NCI-H510A treated with DMSO at 0.1 percent for 48 hours (cell line): ENCODE data around the gene PROSER1.
"Not testable (repeated sequence)": the region's sequence is repeated elsewhere in the genome, so short reads cannot be mapped to it uniquely, and the experiment has no call there.

ENCODE experiments used
- DNase-seq: peaks from one replicate; lab custom pipeline; 2025; lab: John Stamatoyannopoulos, UW

PROSER1 gene

DNA sequence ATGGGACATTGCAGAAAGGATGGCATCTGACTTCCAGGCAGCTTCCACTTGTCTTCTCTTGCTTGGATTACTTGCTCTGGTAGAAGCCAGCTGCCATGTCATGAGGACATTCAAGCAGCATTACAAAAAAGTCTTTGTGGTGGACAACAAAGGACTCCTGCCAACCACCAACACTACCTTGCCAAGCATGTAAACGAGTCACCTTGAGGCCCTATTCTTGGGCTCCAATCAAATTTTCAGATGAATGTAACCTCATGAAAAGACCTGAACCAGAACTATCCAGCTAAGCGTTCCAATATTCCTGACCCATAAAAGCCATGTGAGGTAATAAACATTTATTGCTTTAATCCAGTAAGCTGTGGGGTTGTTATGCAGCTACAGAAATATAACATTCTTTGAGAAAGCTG is 12.5 kb downstream of the PROSER1 start:
- DNase-seq = no peak

- DNase-seq = peak; percentile 20
Measured at GRCh38 chr13:39023761-39024160, 14.1 kb downstream of the PROSER1 start.

DNA sequence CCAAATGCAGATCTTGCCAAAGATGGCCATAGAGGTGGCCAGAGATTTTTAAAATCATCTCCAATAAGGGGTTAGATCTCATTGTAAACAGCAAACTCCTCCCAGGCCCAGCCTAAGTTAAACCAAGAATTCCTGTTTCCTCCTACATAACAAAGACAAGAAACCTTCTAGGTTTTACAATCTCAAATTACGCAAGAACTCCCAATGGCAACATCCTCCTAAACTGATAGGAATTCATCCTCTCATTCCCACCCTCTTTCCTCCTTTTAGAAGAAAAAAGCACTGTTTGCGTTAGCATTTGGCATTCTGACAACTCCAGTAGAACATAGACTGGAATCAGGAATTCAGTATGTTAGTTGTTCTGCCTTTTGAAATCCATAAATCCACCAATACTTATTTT is 14.6 kb downstream of the PROSER1 start:
- no peak for DNase-seq

DNA sequence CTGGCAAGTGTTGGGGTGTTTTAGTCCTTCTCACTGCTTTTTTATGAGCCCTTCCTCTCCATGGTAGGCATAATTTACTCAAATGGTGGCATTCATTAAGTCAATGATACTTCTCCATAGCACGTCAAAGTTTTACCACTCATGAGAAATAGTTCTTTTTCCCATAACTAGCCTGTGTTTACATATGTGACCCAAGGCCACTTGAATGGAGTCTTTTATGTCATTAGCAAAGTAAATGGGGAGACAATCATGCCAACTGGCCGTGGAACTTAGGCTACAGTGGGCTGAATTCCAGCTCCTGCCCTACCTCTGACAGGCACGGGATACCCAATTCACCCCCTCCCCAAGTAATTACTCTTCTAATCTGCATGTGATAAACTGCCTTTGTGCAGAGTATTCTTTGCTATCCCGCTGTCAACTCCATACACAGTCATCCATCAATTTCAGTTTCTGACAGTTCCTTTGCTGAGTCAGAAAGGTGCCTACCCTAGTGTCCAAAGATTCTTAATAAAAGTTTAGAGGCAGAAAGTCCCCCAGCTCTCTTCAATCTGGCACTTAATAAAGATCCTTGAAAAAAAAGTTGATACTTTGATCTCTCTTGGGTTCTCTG is 16.9 kb downstream of the PROSER1 start:
- DNase-seq = no peak

DNA sequence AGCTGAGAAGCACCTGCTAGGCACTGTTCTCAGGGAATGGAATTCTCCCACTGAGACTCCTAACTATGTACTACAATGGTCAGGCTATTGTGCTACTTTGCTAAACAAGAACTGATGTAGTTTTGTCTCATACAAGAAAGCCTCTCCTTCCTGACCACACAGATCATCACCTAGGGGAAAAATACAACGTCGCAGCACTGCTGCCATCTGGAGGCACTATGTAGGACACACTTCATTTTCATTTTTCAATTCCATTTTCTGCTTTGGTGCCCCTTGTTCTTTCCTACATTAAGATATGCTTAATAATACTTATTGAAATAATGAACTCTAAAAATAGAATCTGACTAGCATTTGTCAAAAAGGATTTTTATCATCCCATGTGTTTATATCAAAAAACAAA is 21.1 kb downstream of the PROSER1 start:
- DNase-seq = no peak

DNA sequence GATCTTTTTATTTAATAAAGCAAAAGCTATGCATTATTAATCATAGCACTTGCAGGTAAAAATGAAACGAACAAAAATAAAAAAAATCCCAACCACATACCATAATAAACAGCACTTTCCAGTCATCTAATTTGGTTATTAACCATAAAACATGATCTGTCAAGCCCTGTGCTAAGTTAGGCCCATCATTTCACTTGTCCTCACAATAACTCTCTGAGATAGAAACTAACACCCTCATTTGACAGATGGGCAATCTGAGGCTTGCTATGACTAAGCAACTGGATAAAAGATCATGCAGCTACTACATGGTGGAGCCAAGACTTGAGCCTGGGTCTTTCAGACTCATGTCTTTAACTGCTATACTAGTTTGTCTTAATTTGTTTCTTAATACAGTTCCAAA is 21.8 kb downstream of the PROSER1 start:
- DNase-seq = no peak

DNA sequence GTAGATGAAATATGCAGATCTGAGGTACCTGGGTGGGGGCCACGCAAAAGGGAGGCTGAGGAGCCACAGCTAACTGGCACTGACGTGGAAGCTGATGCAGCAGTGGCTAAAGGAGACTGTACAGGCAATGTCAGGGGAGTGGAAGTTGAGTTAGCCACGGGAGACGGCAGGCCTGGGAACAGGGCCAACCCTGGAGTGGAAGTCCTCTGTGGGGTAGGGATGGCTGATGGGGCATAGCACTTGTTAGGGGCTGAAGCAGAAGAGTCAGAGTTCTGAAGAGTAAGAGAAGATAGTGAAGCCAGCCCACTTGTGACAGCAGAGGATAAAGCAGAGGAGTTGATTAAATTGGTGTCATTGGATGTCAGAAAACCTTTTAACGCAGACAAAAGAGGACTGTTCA is 24.4 kb downstream of the PROSER1 start:
- no peak for DNase-seq

- no peak for DNase-seq
Measured at GRCh38 chr13:39012608-39013007, 25.3 kb downstream of the PROSER1 start.

- DNase-seq = not testable (repeated sequence)
Measured at GRCh38 chr13:39006371-39007111, 31.3 kb downstream of the PROSER1 start.

DNA sequence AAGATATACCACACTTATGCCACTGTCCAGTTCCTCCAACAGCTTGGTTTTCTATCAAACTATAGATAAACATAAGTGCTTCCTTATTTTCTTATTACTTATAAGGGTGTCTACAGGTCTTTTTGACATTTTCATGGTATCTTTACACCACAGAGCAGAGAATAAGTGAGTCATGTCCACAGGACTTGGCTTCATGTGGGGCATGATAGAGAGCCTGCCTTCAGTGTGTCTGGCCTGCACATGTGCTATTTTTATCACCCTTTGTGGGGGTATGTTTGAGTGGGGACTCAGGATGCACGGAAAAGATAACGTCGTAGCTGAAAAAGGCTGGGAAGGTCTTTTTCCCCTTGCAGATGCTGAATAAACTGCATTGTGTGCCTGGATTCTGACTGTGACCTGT is 39.1 kb downstream of the PROSER1 start:
- DNase-seq = no peak

GRCh38 chr13:38993381-38993780 is 44.5 kb downstream of the PROSER1 start:
- DNase-seq = no peak

- no peak for DNase-seq
Measured at GRCh38 chr13:38990693-38991092, 47.2 kb downstream of the PROSER1 start, which contains the start of gene STOML3. Gene STOML3, minus strand, starts transcription at chr13:38990831. Its CDS starts 110 bp downstream, at chr13:38990721.

DNA sequence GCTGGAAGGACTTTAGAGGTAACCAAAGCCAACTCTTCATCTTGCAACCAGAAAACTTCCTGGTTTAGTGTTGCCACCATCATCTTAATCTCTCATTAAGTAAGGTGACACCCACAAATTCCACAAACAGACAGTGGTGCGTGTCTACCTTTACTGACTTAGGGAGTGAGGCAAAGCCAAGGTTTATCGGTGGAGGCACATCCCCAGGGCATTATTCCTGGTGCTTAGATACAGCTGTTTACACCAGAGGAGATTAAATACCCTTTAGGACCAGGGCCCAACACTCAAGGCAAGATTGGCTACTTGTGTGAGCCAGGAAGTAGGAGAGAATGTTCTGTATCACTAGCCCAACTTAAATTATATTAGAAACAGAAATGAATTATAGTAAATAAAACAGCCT is 56.8 kb downstream of the PROSER1 start:
- DNase-seq = no peak

GRCh38 chr13:38980750-38981078 is 57.2 kb downstream of the PROSER1 start:
- DNase-seq = no peak

GRCh38 chr13:38979891-38980749 is 57.8 kb downstream of the PROSER1 start:
- no peak for DNase-seq

DNA sequence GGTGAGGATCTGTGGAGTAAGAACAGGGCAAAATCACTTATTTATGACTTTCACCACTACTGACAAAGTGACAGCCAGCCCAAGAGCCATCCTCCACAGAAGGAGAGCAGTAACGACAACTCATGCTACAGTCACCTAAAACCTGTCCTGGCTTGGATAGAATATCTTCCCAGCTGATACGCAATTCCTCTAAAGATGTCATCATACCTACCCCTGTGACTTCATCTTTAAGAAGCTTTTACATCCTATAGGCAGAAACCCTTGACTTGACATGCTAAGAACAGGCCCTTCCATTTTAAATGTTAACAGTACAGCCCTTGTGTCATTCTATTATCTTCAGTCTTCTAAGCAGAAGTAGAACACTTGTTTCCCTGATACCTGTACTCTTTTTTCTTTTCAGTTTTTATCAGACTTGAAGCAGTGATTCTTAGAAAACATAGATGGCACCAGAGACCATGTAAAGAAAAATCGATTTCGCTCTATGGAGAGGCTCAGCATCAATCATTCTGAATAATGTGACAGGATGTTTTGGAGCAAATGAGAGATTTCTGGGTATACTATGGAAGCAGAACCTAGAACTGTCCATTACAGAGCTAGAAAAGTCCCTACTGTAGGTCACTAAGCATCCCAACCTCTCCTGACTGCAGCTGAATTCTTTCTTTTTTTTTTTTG is 67.4 kb downstream of the PROSER1 start:
- no peak for DNase-seq

- DNase-seq = no peak
Measured at GRCh38 chr13:38969187-38969586, 68.7 kb downstream of the PROSER1 start.

GRCh38 chr13:38967446-38967845 is 70.4 kb downstream of the PROSER1 start:
- DNase-seq = no peak

- no peak for DNase-seq
Measured at GRCh38 chr13:38965281-38965680, 72.6 kb downstream of the PROSER1 start.

DNA sequence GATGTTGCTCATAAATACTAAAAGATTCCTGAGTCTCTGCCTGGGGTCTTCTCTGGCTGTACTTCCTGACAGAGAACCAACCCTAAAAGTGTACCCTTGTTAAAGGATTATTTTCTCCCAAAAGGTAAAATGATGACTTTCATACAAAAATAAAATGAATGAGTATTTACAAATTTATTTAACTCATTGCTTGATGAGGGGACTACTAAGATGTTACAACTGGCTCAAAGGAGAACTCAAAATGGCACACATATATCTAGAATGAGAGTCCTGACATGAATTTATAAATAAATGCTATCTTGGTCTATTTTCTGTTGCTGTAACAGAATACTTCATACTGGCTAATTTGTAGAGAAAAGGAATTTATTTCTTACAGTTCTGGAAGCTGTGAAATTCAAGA is 77.7 kb downstream of the PROSER1 start:
- DNase-seq = no peak
